Endothelial cell of umbilical vein (primary cell): ENCODE measurements around the gene RFNG. TPM values are rescaled to one million over a fixed set of nuclear protein-coding genes. Genes with fewer than 3 reads are reported as not detected.

Experiments used
- BruUV-seq: library from RNA; stranded (reverse); fragments of 400-500 nt; replicated peaks from 2 replicates; lab custom pipeline; 2021; lab: Mats Ljungman, UMichigan
- CTCF ChIA-PET: fragments of 300-600, 350-600 bp; sonication (Branson Sonifier 250); formaldehyde crosslinking; loops from one replicate; lab custom pipeline; 2021; ENCODE audit warnings: antibody characterized with exemption, inconsistent platforms; lab: Charles Lee
- POLR2A ChIA-PET: fragments of 300-600, 350-600 bp; sonication (Branson Sonifier 250); formaldehyde crosslinking; loops from one replicate; lab custom pipeline; 2021; ENCODE audit warnings: antibody characterized with exemption, inconsistent platforms; lab: Charles Lee
- DNase-seq: peaks from one replicate; pipeline ENCODE4 v3.0.0-alpha.2; 2011; ENCODE audit warnings: low read depth, low spot score
- FAIRE-seq: peaks from 2 replicates; lab custom pipeline; 2011; peaks lifted over from hg19 to GRCh38; lab: Jason Lieb, UNC
- H2AFZ ChIP-seq: 2 replicates; pipeline ENCODE4 v1.6.0; 2012; ENCODE audit warnings: low read depth, low read length, control low read depth, inconsistent platforms
- H3K27ac ChIP-seq: 2 replicates; pipeline ENCODE4 v1.5.1; 2011; ENCODE audit warnings: low read depth, mild to moderate bottlenecking, control low read depth, low read length, moderate library complexity; ENCODE audit not compliant: insufficient read depth
- H3K27me3 ChIP-seq, 2 experiments: 2 replicates each; pipeline versions ENCODE4 v1.6.0 to v1.6.1; 2011; ENCODE audit warnings: low read length in 2 of 2, mixed read lengths in 1 of 2; ENCODE audit not compliant: control insufficient read depth in 2 of 2, insufficient read depth in 2 of 2
- H3K36me3 ChIP-seq, 2 experiments: 2 replicates in 1 of 2; 3 replicates in 1 of 2; pipeline ENCODE4 v1.5.1; 2011; ENCODE audit warnings: low read length in 2 of 2, mild to moderate bottlenecking in 1 of 2, moderate library complexity in 1 of 2; ENCODE audit not compliant: control insufficient read depth in 2 of 2, insufficient read depth in 2 of 2; ENCODE audit errors: extremely low read depth in 1 of 2
- H3K4me1 ChIP-seq: 3 replicates; pipeline ENCODE4 v1.5.1; 2011; ENCODE audit warnings: mild to moderate bottlenecking, low read length; ENCODE audit not compliant: control insufficient read depth, insufficient read depth; ENCODE audit errors: extremely low read depth
- H3K4me2 ChIP-seq: 2 replicates; pipeline ENCODE4 v1.6.1; 2011; ENCODE audit warnings: low read length, control low read depth, mixed read lengths; ENCODE audit not compliant: insufficient read depth
- H3K4me3 ChIP-seq, 3 experiments: fragments of 200-600 bp in 1 of 3; sonication (generic), shearing (Covaris generic) in 1 of 3; replicated peaks in 1 of 3; 2 replicates each; pipeline ENCODE4 v1.5.1; 2011 to 2016; ENCODE audit warnings: control low read depth in 3 of 3, low read length in 3 of 3, mild to moderate bottlenecking in 2 of 3, inconsistent platforms in 1 of 3, low read depth in 1 of 3, moderate library complexity in 1 of 3; ENCODE audit not compliant: insufficient read depth in 1 of 3
- H3K79me2 ChIP-seq: 2 replicates; pipeline ENCODE4 v1.6.0; 2012; ENCODE audit warnings: low read length, inconsistent platforms; ENCODE audit not compliant: control insufficient read depth, insufficient read depth
- H3K9ac ChIP-seq: replicated peaks from 2 replicates; pipeline ENCODE3; 2011; ENCODE audit warnings: low read length, control low read depth; ENCODE audit not compliant: insufficient read depth; ENCODE audit errors: extremely low read depth
- H3K9me1 ChIP-seq: replicated peaks from 3 replicates; pipeline ENCODE4 v1.6.0; 2011; ENCODE audit warnings: mild to moderate bottlenecking, low read length; ENCODE audit not compliant: control insufficient read depth, insufficient read depth; ENCODE audit errors: extremely low read depth
- H3K9me3 ChIP-seq: replicated peaks from 2 replicates; pipeline ENCODE4 v1.5.1; 2012; ENCODE audit warnings: low read length, inconsistent platforms; ENCODE audit not compliant: control insufficient read depth, insufficient read depth
- H4K20me1 ChIP-seq: replicated peaks from 2 replicates; pipeline ENCODE3; 2011; ENCODE audit warnings: mild to moderate bottlenecking, low read length; ENCODE audit not compliant: control insufficient read depth, insufficient read depth; ENCODE audit errors: extremely low read depth
- CTCF ChIP-seq, 2 donors: IDR thresholded peaks; 1 replicate in 1 of 2; 2 replicates in 1 of 2; pipeline ENCODE4 v1.5.1; 2011; ENCODE audit warnings: low read length in 2 of 2, mild to moderate bottlenecking in 2 of 2, moderate library complexity in 2 of 2, control low read depth in 1 of 2, inconsistent platforms in 1 of 2, low read depth in 1 of 2; ENCODE audit not compliant: insufficient read depth in 1 of 2; ENCODE audit errors: extremely low read depth in 1 of 2
- EZH2 ChIP-seq: IDR thresholded peaks from 2 replicates; pipeline ENCODE4 v1.6.1; 2012; ENCODE audit warnings: borderline replicate concordance, low read depth, mild to moderate bottlenecking, moderate library complexity, low read length, inconsistent platforms; ENCODE audit not compliant: severe bottlenecking
- FOS ChIP-seq: IDR thresholded peaks from 2 replicates; pipeline ENCODE4 v1.6.1; 2011; ENCODE audit warnings: mild to moderate bottlenecking, low read length, moderate library complexity, borderline replicate concordance; ENCODE audit not compliant: insufficient read depth
- GATA2 ChIP-seq: IDR thresholded peaks from 2 replicates; pipeline ENCODE4 v1.7.0; 2011; ENCODE audit warnings: low read depth, mild to moderate bottlenecking, moderate library complexity, mixed read lengths, low read length; ENCODE audit not compliant: insufficient read length, insufficient read depth
- JUN ChIP-seq: IDR thresholded peaks from 2 replicates; pipeline ENCODE4 v1.6.1; 2011; ENCODE audit warnings: borderline replicate concordance, low read depth; ENCODE audit not compliant: insufficient read length, insufficient read depth
- MAX ChIP-seq: IDR thresholded peaks from 2 replicates; pipeline ENCODE4 v1.6.1; 2011; ENCODE audit not compliant: insufficient read depth, insufficient read length
- MYC ChIP-seq: IDR thresholded peaks from one replicate; pipeline ENCODE4 v1.6.1; 2011; ENCODE audit warnings: mild to moderate bottlenecking, low read depth, low read length
- POLR2A ChIP-seq: IDR thresholded peaks from 2 replicates; pipeline ENCODE4 v1.6.1; 2012; ENCODE audit warnings: low read depth, mild to moderate bottlenecking, control low read depth, low read length
- POLR2AphosphoS5 ChIP-seq: IDR thresholded peaks from 2 replicates; pipeline ENCODE4 v1.6.1; 2012; ENCODE audit warnings: low read depth, mild to moderate bottlenecking, control low read depth, low read length, moderate library complexity; ENCODE audit not compliant: insufficient read depth
- dilution Hi-C: fragments of 300-500 bp; cut with MboI; formaldehyde crosslinking; loops from one replicate; pipeline ENCODE4 v1.15.0; 2019; ENCODE audit warnings: low sequenced_read_pairs; ENCODE audit not compliant: extremely low pct_ligation_motif_present
- intact Hi-C: fragments of 100-400 bp; cut with micrococcal nuclease; formaldehyde crosslinking; loops from one replicate; pipeline ENCODE4 v1.10.0; 2022
- polyA plus RNA-seq, 4 experiments: library from polyadenylated mRNA; depleted of rRNA in 3 of 4; stranded (reverse) in 3 of 4; unstranded in 1 of 4; fragments of >200 nt; gene quantifications; 2 replicates each; pipeline versions ENCODE4 v1.2.1 to v1.2.3, GENCODE V29; 2011 to 2012; ENCODE audit warnings: missing spikeins in 1 of 4
- total RNA-seq: library from RNA; stranded (reverse); gene quantifications from 2 replicates; pipeline ENCODE4 v1.2.3, GENCODE V29; 2021

The RFNG gene
- total and polyA plus RNA-seq, 2 donors (not counting 3 experiments of a cell fraction or from before 2014, with no cell fraction given), result 33.7 to 40.0 TPM

GRCh38 chr17:82035956-82036633 is 15.5 kb downstream of the RFNG start:
- DNase-seq (no peak), FAIRE-seq (no peak)
- dilution Hi-C loops, result no loop called here
- no peak overlapping the region for H2AFZ ChIP-seq
- H3K9me1 ChIP-seq, result no peaks in the 10 kb centered on the region
- intact Hi-C loops, result loop anchor here (2.0 to 10.0 kb wide), 3 partner anchors 17 to 379 kb away; partner anchors contain the start of genes HEXD and OGFOD3
- no peaks in the 10 kb centered on the region for H4K20me1 ChIP-seq
- H3K9me3 ChIP-seq, result no peaks in the 10 kb centered on the region
- TF ChIP-seq JUN (no peak), EZH2 (no peak), CTCF (IDR thresholded peaks at IDR 0.05; ENCODE audit: extremely low read depth in 1 of 2, insufficient read depth in 1 of 2, low read depth in 1 of 2, low read length in 2 of 2) (no peak), MYC (no peak), FOS (no peak), POLR2A (no peak), POLR2AphosphoS5 (no peak), MAX (no peak), GATA2 (no peak)
- BruUV-seq, result TSS peak; percentile 72
- H3K9ac ChIP-seq, result peak overlapping the region; percentile 78
- peak overlapping the region; percentile 67 for H3K4me2 ChIP-seq
- peaks cover 13% of the 10 kb centered on the region for H3K4me1 ChIP-seq
- no peak overlapping the region for H3K4me3 ChIP-seq
- H3K36me3 ChIP-seq, result no peaks in the 10 kb centered on the region
- POLR2A ChIA-PET, result no interaction called here
- H3K27me3 ChIP-seq, result no peaks in the 10 kb centered on the region
- CTCF ChIA-PET, result interaction anchor here (1.1 kb wide), 1 partner anchor 13 kb away, joined by 6 read pairs; the partner anchor contains the start of genes CENPX and LRRC45
- peaks cover 7% of the 10 kb centered on the region for H3K79me2 ChIP-seq
- no peak overlapping the region for H3K27ac ChIP-seq
